H1 (cell line): ENCODE data around the gene SEZ6L. TPM values are rescaled to one million over a fixed set of nuclear protein-coding genes. Genes with fewer than 3 reads are reported as not detected.

Experiments
- CTCF ChIA-PET: fragments of 300-600 bp; sonication (Branson Sonifier 250); formaldehyde crosslinking; loops from one replicate; lab custom pipeline; 2021; ENCODE audit not compliant: partially characterized antibody; lab: Charles Lee
- POLR2A ChIA-PET: fragments of 300-600 bp; sonication (Branson Sonifier 250); formaldehyde crosslinking; loops from one replicate; lab custom pipeline; 2021; ENCODE audit warnings: inconsistent platforms; ENCODE audit not compliant: partially characterized antibody; lab: Charles Lee
- DNase-seq, 2 experiments: peaks; one replicate each; pipeline versions ENCODE4 v3.0.0 to v3.0.0-alpha.2; 2010 to 2022; ENCODE audit warnings: low spot score in 2 of 2, low read depth in 1 of 2, mixed read lengths in 1 of 2
- FAIRE-seq: peaks from 2 replicates; lab custom pipeline; 2011; peaks lifted over from hg19 to GRCh38; lab: Jason Lieb, UNC
- H2AFZ ChIP-seq: 2 replicates; pipeline ENCODE4 v1.8.1; 2012; ENCODE audit warnings: low read length, inconsistent platforms
- H2AK5ac ChIP-seq: 2 replicates; pipeline ENCODE4 v1.6.1; 2013; ENCODE audit warnings: low read depth, low read length
- H2BK120ac ChIP-seq: replicated peaks from 2 replicates; pipeline ENCODE3; 2013; ENCODE audit warnings: low read depth, low read length, inconsistent platforms
- H2BK12ac ChIP-seq: 2 replicates; pipeline ENCODE4 v1.6.1; 2013; ENCODE audit warnings: low read depth, low read length
- H2BK15ac ChIP-seq: 2 replicates; pipeline ENCODE4 v1.6.1; 2013; ENCODE audit warnings: low read length
- H2BK20ac ChIP-seq: 2 replicates; pipeline ENCODE4 v1.6.1; 2013; ENCODE audit warnings: low read length
- H2BK5ac ChIP-seq: 2 replicates; pipeline ENCODE4 v1.6.1; 2013; ENCODE audit warnings: low read depth, low read length
- H3K14ac ChIP-seq: 2 replicates; pipeline ENCODE4 v1.6.1; 2013; ENCODE audit warnings: inconsistent platforms; ENCODE audit not compliant: insufficient read length
- H3K18ac ChIP-seq: 2 replicates; pipeline ENCODE4 v1.6.1; 2013; ENCODE audit warnings: low read length; ENCODE audit errors: extremely low read depth
- H3K23ac ChIP-seq: 2 replicates; pipeline ENCODE4 v1.6.1; 2013; ENCODE audit warnings: inconsistent platforms; ENCODE audit not compliant: insufficient read length
- H3K23me2 ChIP-seq: 2 replicates; pipeline ENCODE4 v1.6.1; 2013; ENCODE audit warnings: low read depth, low read length
- H3K27ac ChIP-seq: 2 replicates; pipeline ENCODE4 v1.6.1; 2011; ENCODE audit warnings: low read depth, low read length, inconsistent platforms
- H3K27me3 ChIP-seq, 4 experiments: replicated peaks in 1 of 4; 1 replicate in 1 of 4; 2 replicates in 3 of 4; pipeline versions ENCODE4 v1.6.1 to v1.8.1; 2011 to 2013; ENCODE audit warnings: low read length in 3 of 4, mild to moderate bottlenecking in 3 of 4, inconsistent platforms in 2 of 4, mixed read lengths in 2 of 4, moderate library complexity in 1 of 4; ENCODE audit not compliant: control insufficient read depth in 3 of 4, insufficient read depth in 3 of 4; ENCODE audit errors: extremely low read depth in 1 of 4
- H3K36me3 ChIP-seq, 4 experiments: 2 replicates each; pipeline versions ENCODE4 v1.6.1 to v1.8.1; 2011 to 2013; ENCODE audit warnings: mild to moderate bottlenecking in 4 of 4, low read length in 3 of 4, moderate library complexity in 2 of 4, control low read depth in 1 of 4, inconsistent platforms in 1 of 4; ENCODE audit not compliant: insufficient read depth in 4 of 4, control insufficient read depth in 2 of 4
- H3K4ac ChIP-seq: replicated peaks from 2 replicates; pipeline ENCODE3; 2013; ENCODE audit warnings: low read length, low read depth, mixed read lengths, inconsistent platforms; ENCODE audit not compliant: insufficient read length
- H3K4me1 ChIP-seq, 4 experiments: replicated peaks in 1 of 4; 1 replicate in 1 of 4; 2 replicates in 3 of 4; pipeline versions ENCODE4 v1.6.1 to v1.8.1; 2011 to 2013; ENCODE audit warnings: low read length in 3 of 4, inconsistent platforms in 2 of 4, mixed read lengths in 1 of 4; ENCODE audit not compliant: insufficient read depth in 4 of 4, control insufficient read depth in 3 of 4
- H3K4me2 ChIP-seq, 2 experiments: 2 replicates each; pipeline versions ENCODE4 v1.6.1 to v1.8.1; 2011 to 2013; ENCODE audit warnings: low read depth in 2 of 2, low read length in 2 of 2, control low read depth in 1 of 2, inconsistent platforms in 1 of 2, mild to moderate bottlenecking in 1 of 2; ENCODE audit not compliant: insufficient read depth in 1 of 2
- H3K4me3 ChIP-seq, 4 experiments: fragments of 200-600, 300-600 bp in 1 of 4; sonication (generic), shearing (Covaris generic), sonication (Bioruptor Twin) in 1 of 4; 2 replicates each; pipeline versions ENCODE4 v1.5.1 to v1.8.1; 2011 to 2016; ENCODE audit warnings: low read length in 4 of 4, low read depth in 3 of 4, control low read depth in 2 of 4, inconsistent platforms in 2 of 4, mild to moderate bottlenecking in 2 of 4, mixed read lengths in 1 of 4, moderate library complexity in 1 of 4; ENCODE audit not compliant: insufficient read depth in 2 of 4; ENCODE audit errors: extremely low read depth in 1 of 4
- H3K56ac ChIP-seq: replicated peaks from 2 replicates; pipeline ENCODE3; 2013; ENCODE audit warnings: low read depth, mild to moderate bottlenecking, mixed read lengths, low read length, inconsistent platforms; ENCODE audit not compliant: insufficient read length
- H3K79me1 ChIP-seq: 2 replicates; pipeline ENCODE4 v1.6.1; 2013; ENCODE audit warnings: low read depth, low read length, control low read depth
- H3K79me2 ChIP-seq, 2 experiments: 2 replicates each; pipeline versions ENCODE4 v1.6.1 to v1.8.1; 2012 to 2013; ENCODE audit warnings: low read length in 2 of 2, mild to moderate bottlenecking in 2 of 2, inconsistent platforms in 1 of 2; ENCODE audit not compliant: insufficient read depth in 2 of 2, control insufficient read depth in 1 of 2
- H3K9ac ChIP-seq, 4 experiments: replicated peaks in 1 of 4; 1 replicate in 1 of 4; 2 replicates in 3 of 4; pipeline versions ENCODE4 v1.6.1 to v1.8.1; 2011 to 2013; ENCODE audit warnings: low read depth in 3 of 4, low read length in 3 of 4, control low read depth in 2 of 4, mild to moderate bottlenecking in 2 of 4, moderate library complexity in 2 of 4, inconsistent platforms in 1 of 4; ENCODE audit errors: extremely low read depth in 1 of 4
- H3K9me3 ChIP-seq, 2 experiments: 2 replicates each; pipeline versions ENCODE4 v1.6.1 to v1.8.1; 2012 to 2013; ENCODE audit warnings: mild to moderate bottlenecking in 2 of 2, moderate library complexity in 2 of 2, control low read depth in 1 of 2, inconsistent platforms in 1 of 2, low read depth in 1 of 2, low read length in 1 of 2, mixed read lengths in 1 of 2; ENCODE audit not compliant: insufficient read depth in 2 of 2
- H4K20me1 ChIP-seq, 2 experiments: replicated peaks in 1 of 2; 2 replicates each; pipeline versions ENCODE3 to v1.8.1; 2011 to 2013; ENCODE audit warnings: inconsistent platforms in 2 of 2, low read length in 2 of 2, mild to moderate bottlenecking in 1 of 2; ENCODE audit not compliant: insufficient read depth in 2 of 2, control insufficient read depth in 1 of 2
- H4K5ac ChIP-seq: 2 replicates; pipeline ENCODE4 v1.6.1; 2013; ENCODE audit warnings: low read length, low read depth, mixed read lengths, inconsistent platforms; ENCODE audit not compliant: insufficient read length
- H4K8ac ChIP-seq: 2 replicates; pipeline ENCODE4 v1.8.0; 2013; ENCODE audit warnings: mild to moderate bottlenecking, moderate library complexity, low read length, inconsistent platforms; ENCODE audit not compliant: insufficient read depth; ENCODE audit errors: extremely low read depth
- H4K91ac ChIP-seq: replicated peaks from 2 replicates; pipeline ENCODE3; 2013; ENCODE audit warnings: low read length, mixed read lengths, inconsistent platforms; ENCODE audit not compliant: insufficient read length
- BRCA1 ChIP-seq: IDR thresholded peaks from 2 replicates; pipeline ENCODE4 v1.6.1; 2012; ENCODE audit warnings: low read depth, low read length, improper control_type of control experiment
- CEBPB ChIP-seq: IDR thresholded peaks from 2 replicates; pipeline ENCODE4 v1.6.1; 2012; ENCODE audit warnings: low read depth, low read length
- CTCF ChIP-seq, 3 experiments: IDR thresholded peaks; 1 replicate in 2 of 3; 2 replicates in 1 of 3; pipeline versions ENCODE4 v1.5.1 to v1.6.1; 2011; ENCODE audit warnings: low read length in 3 of 3, mild to moderate bottlenecking in 3 of 3, inconsistent platforms in 2 of 3, low read depth in 1 of 3, moderate library complexity in 1 of 3; ENCODE audit not compliant: insufficient read depth in 1 of 3; ENCODE audit errors: control extremely low read depth in 1 of 3
- NANOG ChIP-seq: IDR thresholded peaks from 2 replicates; pipeline ENCODE4 v1.6.1; 2011; ENCODE audit warnings: low read length, low read depth, mild to moderate bottlenecking, inconsistent platforms; ENCODE audit not compliant: insufficient read depth, poor library complexity, severe bottlenecking
- SAP30 ChIP-seq: fragments of 300-600 bp; sonication (generic); IDR thresholded peaks from 2 replicates; pipeline ENCODE4 v1.7.1; 2012; ENCODE audit warnings: low read length, moderate library complexity, mild to moderate bottlenecking, inconsistent platforms; ENCODE audit not compliant: insufficient read depth, insufficient replicate concordance
- WGBS, 2 experiments: shearing (Covaris generic) in 1 of 2; methylation state at CpG; one replicate each; pipeline versions ENCODE4 v1.1.6 to v1.1.7; 2013 to 2015; ENCODE audit warnings: low lambda C conversion rate in 2 of 2, mixed read lengths in 2 of 2, inconsistent platforms in 1 of 2, low coverage in 1 of 2, missing lambda C conversion rate in 1 of 2; ENCODE audit not compliant: insufficient replicate concordance in 2 of 2, insufficient coverage in 1 of 2, insufficient read length in 1 of 2; ENCODE audit errors: extremely low coverage in 1 of 2, missing lambda C conversion rate in 1 of 2; 5-methylcytosine and 5-hydroxymethylcytosine counted together
- polyA plus RNA-seq, 7 experiments: library from polyadenylated mRNA; depleted of rRNA in 3 of 7; stranded (reverse) in 5 of 7; unstranded in 2 of 7; fragments of >200 nt in 5 of 7; fragments of 200-250 nt in 2 of 7; gene quantifications; 1 replicate in 5 of 7; 2 replicates in 1 of 7; 4 replicates in 1 of 7; pipeline versions ENCODE4 v1.2.1 to v1.2.3, GENCODE V29; 2011 to 2013; ENCODE audit warnings: missing spikeins in 2 of 7, mixed read lengths in 2 of 7
- total RNA-seq: library from RNA; stranded (reverse); fragmentation: NEBNext Ultra II Directional; extraction: Animal tissue kit (Norgen Biotek cat#: 25700); gene quantifications from 2 replicates; pipeline ENCODE4 v1.2.1, GENCODE V29; 2021

SEZ6L gene
- total and polyA plus RNA-seq, 2 of the 8 experiments (the other 6 are each of a cell fraction or from before 2014, with no cell fraction given) = 0.06 to 0.33 TPM

GRCh38 chr22:26214466-26214865 is 45.2 kb downstream of the SEZ6L start:
- Histone ChIP-seq H2BK15ac (no peak overlapping the region), H2AFZ (no peak overlapping the region), H4K20me1 (no peaks in the 10 kb centered on the region), H2BK5ac (no peak overlapping the region), H2BK120ac (no peak overlapping the region), H3K4me1 (no peaks in the 10 kb centered on the region), H2BK12ac (no peak overlapping the region), H3K14ac (no peak overlapping the region), H3K27me3 (no peaks in the 10 kb centered on the region; a peak in 2 of 7 replicates), H2BK20ac (no peak overlapping the region), H3K4ac (no peak overlapping the region), H3K36me3 (no peaks in the 10 kb centered on the region), H2AK5ac (no peak overlapping the region), H3K4me2 (no peak overlapping the region), H3K9ac (no peak overlapping the region), H3K23ac (no peak overlapping the region), H3K27ac (no peak overlapping the region), H3K23me2 (no peaks in the 10 kb centered on the region; the same call in 1 of the 2 replicates), H3K4me3 (no peak overlapping the region), H3K56ac (no peak overlapping the region), H4K8ac (no peak overlapping the region), H3K79me1 (no peaks in the 10 kb centered on the region), H3K79me2 (no peaks in the 10 kb centered on the region), H4K91ac (no peak overlapping the region), H3K9me3 (no peaks in the 10 kb centered on the region), H3K18ac (no peak overlapping the region), H4K5ac (no peak overlapping the region)
- 90% methylated on average over 4 of the region's 4 CpGs; no CpG with 5 or more reads in 1 of the 2 experiments for WGBS, 2 experiments
- DNase-seq (no peak), FAIRE-seq (no peak)
- TF ChIP-seq CEBPB = no peak
- no peak for TF ChIP-seq CTCF (IDR thresholded peaks at IDR 0.05; ENCODE audit: control extremely low read depth in 1 of 3, insufficient read depth in 1 of 3, low read depth in 1 of 3, low read length in 3 of 3)
- TF ChIP-seq NANOG = no peak
- TF ChIP-seq SAP30 = no peak
- TF ChIP-seq BRCA1 = no peak
- ChIA-PET POLR2A (no interaction called here), CTCF (interaction anchor here (1.1 to 2.1 kb wide), 5 partner anchors 9 to 441 kb away, joined by 3 to 6 read pairs (median 5); no protein-coding TSS in a partner anchor)
